GM23338 (cell line): Measurements from ENCODE around the gene GMPR.

Experiments
- EZH2 ChIP-seq: fragments of 200-600 bp; sonication (generic); IDR thresholded peaks from one replicate; pipeline ENCODE4 v1.8.0; 2017; ENCODE audit warnings: antibody characterized with exemption, mild to moderate bottlenecking, low read depth; ENCODE audit not compliant: unreplicated experiment
- EZH2phosphoT487 ChIP-seq: fragments of 200-600 bp; sonication (generic); IDR thresholded peaks from one replicate; pipeline ENCODE4 v1.8.1; 2018; ENCODE audit warnings: antibody characterized with exemption; ENCODE audit not compliant: unreplicated experiment
- NANOG ChIP-seq: IDR thresholded peaks from 2 replicates; pipeline ENCODE4 v1.6.1; 2016; ENCODE audit warnings: antibody characterized with exemption, borderline replicate concordance
- POLR2AphosphoS5 ChIP-seq: IDR thresholded peaks from 2 replicates; pipeline ENCODE4 v1.6.1; 2016; ENCODE audit warnings: antibody characterized with exemption, low read depth
- STAT1 ChIP-seq: IDR thresholded peaks from one replicate; pipeline ENCODE4 v1.6.1; 2016; ENCODE audit warnings: antibody characterized with exemption; ENCODE audit not compliant: unreplicated experiment
- ZNF331 ChIP-seq: fragments of 250-450 bp; sonication (Bioruptor Pico); IDR thresholded peaks from 2 replicates; pipeline ENCODE4 v1.5.0; 2020; ENCODE audit warnings: low read depth, mild to moderate bottlenecking, moderate library complexity
- TF ChIP-seq, protein P1 (sequence below), 2 experiments: fragments of 200-600 bp in 1 of 2; sonication (generic) in 1 of 2; conservative IDR thresholded peaks; 2 replicates each; pipeline versions ENCODE4 v1.5.1 to v1.6.1; 2016 to 2017; ENCODE audit warnings: antibody characterized with exemption in 2 of 2, low read depth in 2 of 2, mild to moderate bottlenecking in 2 of 2, moderate library complexity in 1 of 2
- TF ChIP-seq, protein P2 (sequence below): IDR thresholded peaks from 2 replicates; pipeline ENCODE4 v1.6.1; 2016; ENCODE audit warnings: antibody characterized with exemption

DNA sequence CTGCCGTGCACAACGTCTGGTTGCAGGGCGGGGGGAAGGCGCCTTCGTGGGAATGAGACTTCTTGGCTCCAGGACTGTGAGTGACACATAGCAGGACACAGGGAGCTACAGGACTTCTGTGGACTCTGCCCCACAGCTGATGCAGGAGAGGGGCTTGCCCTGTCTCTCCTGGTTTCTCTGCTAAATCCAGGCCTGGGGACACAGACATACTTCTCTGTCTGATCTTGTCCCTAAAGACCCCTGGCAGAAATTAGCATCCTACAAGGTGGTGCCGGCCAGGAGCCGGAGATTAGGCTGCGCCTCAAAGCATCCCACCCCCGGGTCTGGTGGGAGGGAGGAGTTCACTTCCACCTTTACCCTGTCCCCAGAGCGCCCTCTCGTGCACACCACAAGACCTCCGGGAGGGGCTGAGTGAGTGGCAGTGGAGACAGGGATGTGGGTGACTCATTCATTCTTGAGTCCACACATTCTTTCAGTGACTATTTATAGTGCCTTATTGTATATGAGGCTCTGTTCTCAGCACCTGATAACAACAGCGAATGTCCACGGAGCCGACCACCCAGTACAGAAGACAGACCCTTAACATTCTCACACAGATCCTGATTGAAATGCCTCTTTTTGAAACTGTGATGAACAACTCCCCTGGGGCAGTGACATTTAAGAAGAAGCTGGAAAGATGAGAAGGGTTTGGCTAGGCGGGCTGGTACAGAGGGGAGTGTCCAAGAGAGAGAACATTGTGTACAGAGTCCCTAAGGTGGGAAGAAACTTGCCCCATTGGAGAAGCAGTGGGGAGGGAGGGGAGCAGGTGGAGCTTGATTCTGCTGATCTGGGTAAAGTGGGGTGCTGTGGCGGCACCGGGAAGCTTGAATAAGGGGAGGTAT, 39.0 kb downstream of the GMPR start:
- no peak for TF ChIP-seq EZH2phosphoT487
- TF ChIP-seq, protein P1, sequence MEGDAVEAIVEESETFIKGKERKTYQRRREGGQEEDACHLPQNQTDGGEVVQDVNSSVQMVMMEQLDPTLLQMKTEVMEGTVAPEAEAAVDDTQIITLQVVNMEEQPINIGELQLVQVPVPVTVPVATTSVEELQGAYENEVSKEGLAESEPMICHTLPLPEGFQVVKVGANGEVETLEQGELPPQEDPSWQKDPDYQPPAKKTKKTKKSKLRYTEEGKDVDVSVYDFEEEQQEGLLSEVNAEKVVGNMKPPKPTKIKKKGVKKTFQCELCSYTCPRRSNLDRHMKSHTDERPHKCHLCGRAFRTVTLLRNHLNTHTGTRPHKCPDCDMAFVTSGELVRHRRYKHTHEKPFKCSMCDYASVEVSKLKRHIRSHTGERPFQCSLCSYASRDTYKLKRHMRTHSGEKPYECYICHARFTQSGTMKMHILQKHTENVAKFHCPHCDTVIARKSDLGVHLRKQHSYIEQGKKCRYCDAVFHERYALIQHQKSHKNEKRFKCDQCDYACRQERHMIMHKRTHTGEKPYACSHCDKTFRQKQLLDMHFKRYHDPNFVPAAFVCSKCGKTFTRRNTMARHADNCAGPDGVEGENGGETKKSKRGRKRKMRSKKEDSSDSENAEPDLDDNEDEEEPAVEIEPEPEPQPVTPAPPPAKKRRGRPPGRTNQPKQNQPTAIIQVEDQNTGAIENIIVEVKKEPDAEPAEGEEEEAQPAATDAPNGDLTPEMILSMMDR (conservative IDR thresholded peaks at IDR 0.05; ENCODE audit: low read depth in 2 of 2), result peak; percentile 56 to 88
- no peak for TF ChIP-seq POLR2AphosphoS5
- TF ChIP-seq EZH2, result no peak
- TF ChIP-seq STAT1, result no peak
- TF ChIP-seq, protein P2, sequence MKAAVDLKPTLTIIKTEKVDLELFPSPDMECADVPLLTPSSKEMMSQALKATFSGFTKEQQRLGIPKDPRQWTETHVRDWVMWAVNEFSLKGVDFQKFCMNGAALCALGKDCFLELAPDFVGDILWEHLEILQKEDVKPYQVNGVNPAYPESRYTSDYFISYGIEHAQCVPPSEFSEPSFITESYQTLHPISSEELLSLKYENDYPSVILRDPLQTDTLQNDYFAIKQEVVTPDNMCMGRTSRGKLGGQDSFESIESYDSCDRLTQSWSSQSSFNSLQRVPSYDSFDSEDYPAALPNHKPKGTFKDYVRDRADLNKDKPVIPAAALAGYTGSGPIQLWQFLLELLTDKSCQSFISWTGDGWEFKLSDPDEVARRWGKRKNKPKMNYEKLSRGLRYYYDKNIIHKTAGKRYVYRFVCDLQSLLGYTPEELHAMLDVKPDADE, result no peak
- TF ChIP-seq NANOG, result no peak
- TF ChIP-seq ZNF331 (CRISPR knock-in tag), result no peak
